Measurements from ENCODE around the gene OR52M1.

OR52M1 gene

GRCh38 chr11:4543561-4543960 lies 1.4 kb upstream of the OR52M1 start:
- Mint-ChIP-seq H3K27ac (no peak overlapping the region), H3K36me3 (no peaks in the 10 kb centered on the region), H3K27me3 (peaks cover 5% of the 10 kb centered on the region), H3K4me1 (no peaks in the 10 kb centered on the region), H3K9me3 (no peaks in the 10 kb centered on the region), H3K4me3 (no peak overlapping the region)
- ATAC-seq (ENCODE audit: low read depth) (no peak), DNase-seq (ENCODE audit: low spot score in 2 of 2) (no peak)

GRCh38 chr11:4546878-4547277 lies 1.9 kb downstream of the OR52M1 start:
- no peak for ATAC-seq (ENCODE audit: low read depth)
- H3K9me3 Mint-ChIP-seq: peaks cover 7% of the 10 kb centered on the region
- H3K4me3 Mint-ChIP-seq: no peak overlapping the region
- H3K36me3 Mint-ChIP-seq: no peaks in the 10 kb centered on the region
- H3K27ac Mint-ChIP-seq: no peak overlapping the region
- H3K4me1 Mint-ChIP-seq: no peaks in the 10 kb centered on the region
- peaks cover 8% of the 10 kb centered on the region for H3K27me3 Mint-ChIP-seq
- no peak for DNase-seq (ENCODE audit: low spot score in 2 of 2)

- Mint-ChIP-seq H3K27me3 (peaks cover 8% of the 10 kb centered on the region), H3K4me1 (no peaks in the 10 kb centered on the region), H3K36me3 (no peaks in the 10 kb centered on the region), H3K4me3 (no peak overlapping the region), H3K27ac (no peak overlapping the region), H3K9me3 (peaks cover 7% of the 10 kb centered on the region)
- DNase-seq (ENCODE audit: low spot score in 2 of 2) (no peak), ATAC-seq (ENCODE audit: low read depth) (no peak)
These were observed 2.4 kb downstream of the OR52M1 start for GRCh38 chr11:4547416-4547815.

GRCh38 chr11:4551346-4551979 lies 6.5 kb downstream of the OR52M1 start:
- H3K4me3 Mint-ChIP-seq: no peak overlapping the region
- no peak for DNase-seq (ENCODE audit: low spot score in 2 of 2)
- ATAC-seq (ENCODE audit: low read depth): no peak

GRCh38 chr11:4559527-4560440 lies 14.8 kb downstream of the OR52M1 start:
- Mint-ChIP-seq H3K9me3 (peaks cover 10% of the 10 kb centered on the region), H3K4me3 (no peak overlapping the region), H3K4me1 (no peaks in the 10 kb centered on the region), H3K27ac (no peak overlapping the region), H3K27me3 (peaks cover 22% of the 10 kb centered on the region), H3K36me3 (no peaks in the 10 kb centered on the region)
- DNase-seq (ENCODE audit: low spot score in 2 of 2) (no peak), ATAC-seq (ENCODE audit: low read depth) (no peak)

More at GRCh38 chr11:4551346-4551979, 6.5 kb downstream of the OR52M1 start:
- peaks cover 19% of the 10 kb centered on the region for H3K27me3 Mint-ChIP-seq
- no peak overlapping the region for H3K27ac Mint-ChIP-seq
- H3K4me1 Mint-ChIP-seq: no peaks in the 10 kb centered on the region
- peaks cover 10% of the 10 kb centered on the region for H3K9me3 Mint-ChIP-seq
- H3K36me3 Mint-ChIP-seq: no peaks in the 10 kb centered on the region

GRCh38 chr11:4560467-4560866 lies 15.5 kb downstream of the OR52M1 start:
- DNase-seq (ENCODE audit: low spot score in 2 of 2) (no peak), ATAC-seq (ENCODE audit: low read depth) (no peak)
- Mint-ChIP-seq H3K4me1 (no peaks in the 10 kb centered on the region), H3K27ac (no peak overlapping the region), H3K4me3 (no peak overlapping the region), H3K27me3 (peaks cover 22% of the 10 kb centered on the region), H3K9me3 (peaks cover 10% of the 10 kb centered on the region), H3K36me3 (no peaks in the 10 kb centered on the region)

GRCh38 chr11:4565371-4565770 lies 20.4 kb downstream of the OR52M1 start:
- ATAC-seq (ENCODE audit: low read depth): no peak

GRCh38 chr11:4569075-4569474 lies 24.1 kb downstream of the OR52M1 start:
- Mint-ChIP-seq H3K4me3 (no peak overlapping the region), H3K4me1 (no peaks in the 10 kb centered on the region), H3K27me3 (peaks cover 2% of the 10 kb centered on the region), H3K36me3 (no peaks in the 10 kb centered on the region), H3K27ac (no peak overlapping the region), H3K9me3 (peaks cover 4% of the 10 kb centered on the region)
- DNase-seq (ENCODE audit: low spot score in 2 of 2): no peak
- no peak for ATAC-seq (ENCODE audit: low read depth)

More at GRCh38 chr11:4565371-4565770, 20.4 kb downstream of the OR52M1 start:
- no peak overlapping the region for H3K27ac Mint-ChIP-seq
- no peaks in the 10 kb centered on the region for H3K36me3 Mint-ChIP-seq
- H3K4me1 Mint-ChIP-seq: no peaks in the 10 kb centered on the region
- DNase-seq (ENCODE audit: low spot score in 2 of 2): no peak
- peaks cover 10% of the 10 kb centered on the region for H3K9me3 Mint-ChIP-seq
- H3K27me3 Mint-ChIP-seq: peaks cover 12% of the 10 kb centered on the region
- no peak overlapping the region for H3K4me3 Mint-ChIP-seq

GRCh38 chr11:4576880-4577279 lies 31.9 kb downstream of the OR52M1 start:
- Mint-ChIP-seq H3K4me3 (no peak overlapping the region), H3K27me3 (peaks cover 16% of the 10 kb centered on the region), H3K9me3 (no peaks in the 10 kb centered on the region), H3K4me1 (no peaks in the 10 kb centered on the region), H3K36me3 (no peaks in the 10 kb centered on the region), H3K27ac (no peak overlapping the region)
- ATAC-seq (ENCODE audit: low read depth) (no peak), DNase-seq (ENCODE audit: low spot score in 2 of 2) (no peak)

- ATAC-seq (ENCODE audit: low read depth): no peak
- Mint-ChIP-seq H3K27me3 (peaks cover 18% of the 10 kb centered on the region), H3K36me3 (no peaks in the 10 kb centered on the region), H3K4me1 (no peaks in the 10 kb centered on the region), H3K27ac (no peak overlapping the region), H3K9me3 (no peaks in the 10 kb centered on the region), H3K4me3 (no peak overlapping the region)
- DNase-seq (ENCODE audit: low spot score in 2 of 2): no peak
These were observed 32.8 kb downstream of the OR52M1 start for GRCh38 chr11:4577761-4578160.

- ATAC-seq (ENCODE audit: low read depth) (no peak), DNase-seq (ENCODE audit: low spot score in 2 of 2) (no peak)
- Mint-ChIP-seq H3K4me3 (no peak overlapping the region), H3K27ac (no peak overlapping the region), H3K36me3 (no peaks in the 10 kb centered on the region), H3K9me3 (no peaks in the 10 kb centered on the region), H3K4me1 (no peaks in the 10 kb centered on the region), H3K27me3 (peaks cover 20% of the 10 kb centered on the region)
These were observed 33.6 kb downstream of the OR52M1 start for GRCh38 chr11:4578624-4579023.

- H3K36me3 Mint-ChIP-seq: no peaks in the 10 kb centered on the region
- H3K27me3 Mint-ChIP-seq: peaks cover 15% of the 10 kb centered on the region
- no peaks in the 10 kb centered on the region for H3K4me1 Mint-ChIP-seq
- no peaks in the 10 kb centered on the region for H3K9me3 Mint-ChIP-seq
- no peak for DNase-seq (ENCODE audit: low spot score in 2 of 2)
- H3K27ac Mint-ChIP-seq: no peak overlapping the region
- no peak for ATAC-seq (ENCODE audit: low read depth)
- no peak overlapping the region for H3K4me3 Mint-ChIP-seq
These were observed 35.1 kb downstream of the OR52M1 start for GRCh38 chr11:4580124-4580523.

GRCh38 chr11:4581443-4581842 lies 36.5 kb downstream of the OR52M1 start, which contains the start of gene OR52I2:
TSS of gene OR52I2 (plus strand) at chr11:4581743.
- Mint-ChIP-seq H3K27me3 (peaks cover 13% of the 10 kb centered on the region), H3K9me3 (no peaks in the 10 kb centered on the region), H3K4me3 (no peak within 1 kb of the TSS), H3K4me1 (no peaks in the 10 kb centered on the region), H3K36me3 (no peaks in the 10 kb centered on the region), H3K27ac (no peak within 1 kb of the TSS)
- ATAC-seq (ENCODE audit: low read depth) (no peak), DNase-seq (ENCODE audit: low spot score in 2 of 2) (no peak)

- no peak overlapping the region for H3K4me3 Mint-ChIP-seq
- no peak overlapping the region for H3K27ac Mint-ChIP-seq
- no peaks in the 10 kb centered on the region for H3K36me3 Mint-ChIP-seq
- H3K27me3 Mint-ChIP-seq: peaks cover 9% of the 10 kb centered on the region
- no peak for DNase-seq (ENCODE audit: low spot score in 2 of 2)
- H3K4me1 Mint-ChIP-seq: no peaks in the 10 kb centered on the region
- no peak for ATAC-seq (ENCODE audit: low read depth)
- no peaks in the 10 kb centered on the region for H3K9me3 Mint-ChIP-seq
These were observed 44.0 kb downstream of the OR52M1 start for GRCh38 chr11:4589017-4589416.

Measured in memory B cell (primary cell).